A549 (cell line): ENCODE measurements around the gene VWCE.
"Not testable (repeated sequence)": the region's sequence is repeated elsewhere in the genome, so short reads cannot be mapped to it uniquely, and the experiment has no call there.

Experiments
- CTCF ChIP-seq: fragments of >200 bp; sonication (Bioruptor Twin); formaldehyde crosslinking; IDR thresholded peaks from 3 replicates; pipeline ENCODE4 v1.5.1; 2016
- MAZ ChIP-seq: fragments of 150-350 bp; IDR thresholded peaks from 2 replicates; pipeline ENCODE4 v1.6.1; 2014; ENCODE audit warnings: antibody characterized with exemption, low read depth, low read length, borderline replicate concordance
- MYC ChIP-seq: IDR thresholded peaks from 2 replicates; pipeline ENCODE4 v1.6.1; 2012; ENCODE audit warnings: mild to moderate bottlenecking, inconsistent platforms, low read length, improper control_type of control experiment, borderline replicate concordance
- PBX3 ChIP-seq: IDR thresholded peaks from 2 replicates; pipeline ENCODE4 v1.6.1; 2012
- POLR2A ChIP-seq: IDR thresholded peaks from 2 replicates; pipeline ENCODE4 v1.6.1; 2012; ENCODE audit warnings: mild to moderate bottlenecking, low read length
- RAD21 ChIP-seq, 2 experiments: fragments of >200 bp in 1 of 2; sonication (Bioruptor Twin) in 1 of 2; formaldehyde crosslinking in 1 of 2; IDR thresholded peaks in 1 of 2; conservative IDR thresholded peaks in 1 of 2; 2 replicates in 1 of 2; 3 replicates in 1 of 2; pipeline ENCODE4 v1.6.1; 2012 to 2018; ENCODE audit warnings: inconsistent platforms in 1 of 2
- RCOR1 ChIP-seq: fragments of 150-350 bp; IDR thresholded peaks from 2 replicates; pipeline ENCODE4 v1.6.1; 2014; ENCODE audit warnings: antibody characterized with exemption, low read length, low read depth
- SMC3 ChIP-seq: fragments of >200 bp; sonication (Bioruptor Twin); formaldehyde crosslinking; IDR thresholded peaks from 3 replicates; pipeline ENCODE4 v1.6.1; 2018; ENCODE audit warnings: inconsistent platforms
- ZSCAN20 ChIP-seq: fragments of 250-450 bp; sonication (Bioruptor Pico); IDR thresholded peaks from 2 replicates; pipeline ENCODE4 v1.8.0; 2022; ENCODE audit warnings: mild to moderate bottlenecking, moderate library complexity

- not testable (repeated sequence) for TF ChIP-seq CTCF; POLR2A; PBX3; RAD21 (conservative IDR thresholded peaks at IDR 0.05 in 1 of 2, IDR thresholded peaks at IDR 0.05 in 1 of 2); SMC3; MYC; RCOR1; MAZ; ZSCAN20 (CRISPR knock-in tag)
These were observed 64.1 kb downstream of the VWCE start for GRCh38 chr11:61231033-61231432.
